Neural crest cell (in vitro differentiated cells): Measurements from ENCODE around the gene MAP4K4. TPM values are rescaled to one million over a fixed set of nuclear protein-coding genes. Genes with fewer than 3 reads are reported as not detected.
A peak's percentile ranks its signal among the peaks of the same experiment; 100 is the strongest.

Experiments used
- DNase-seq: peaks from one replicate; pipeline ENCODE4 v3.0.0; 2021; ENCODE audit warnings: low read depth, mixed read lengths, low spot score
- H3K27ac Mint-ChIP-seq: one replicate; pipeline ENCODE4 v1.8.0; 2021; ENCODE audit warnings: mild to moderate bottlenecking, mixed read lengths; ENCODE audit not compliant: unreplicated experiment
- H3K27me3 Mint-ChIP-seq: 2 replicates; pipeline ENCODE4 v1.8.0; 2021; ENCODE audit warnings: low read depth, mild to moderate bottlenecking, mixed read lengths
- H3K36me3 Mint-ChIP-seq: 2 replicates; pipeline ENCODE4 v1.8.0; 2021; ENCODE audit warnings: low read depth, mild to moderate bottlenecking, mixed read lengths
- H3K4me1 Mint-ChIP-seq: 2 replicates; pipeline ENCODE4 v1.8.0; 2021; ENCODE audit warnings: mixed read lengths
- H3K4me3 Mint-ChIP-seq: one replicate; pipeline ENCODE4 v1.8.0; 2021; ENCODE audit warnings: mild to moderate bottlenecking, mixed read lengths
- H3K9me3 Mint-ChIP-seq: 2 replicates; pipeline ENCODE4 v1.8.0; 2021; ENCODE audit warnings: mixed read lengths
- CTCF ChIP-seq: fragments of 200-600 bp; sonication (generic); conservative IDR thresholded peaks from 2 replicates; pipeline ENCODE4 v1.5.0; 2021; ENCODE audit warnings: antibody characterized with exemption, mild to moderate bottlenecking
- total RNA-seq: library from RNA; stranded (reverse); gene quantifications from 2 replicates; pipeline ENCODE4 v1.2.1, GENCODE V29; 2021

MAP4K4 gene
- total RNA-seq, 1 donor from 2014 or later: 209 TPM

- H3K4me3 Mint-ChIP-seq: no peak overlapping the region
- peaks cover 16% of the 10 kb centered on the region for H3K36me3 Mint-ChIP-seq
- H3K4me1 Mint-ChIP-seq: peaks cover 28% of the 10 kb centered on the region
- no peaks in the 10 kb centered on the region for H3K27me3 Mint-ChIP-seq
- DNase-seq: no peak
- no peak for TF ChIP-seq CTCF
- no peaks in the 10 kb centered on the region for H3K9me3 Mint-ChIP-seq
- no peak overlapping the region for H3K27ac Mint-ChIP-seq
Measured at GRCh38 chr2:101830146-101830545, 132.6 kb downstream of the MAP4K4 start.

- TF ChIP-seq CTCF: no peak
- no peak for DNase-seq
- Mint-ChIP-seq H3K27ac (peak overlapping the region; percentile 53), H3K4me3 (no peak overlapping the region), H3K27me3 (no peaks in the 10 kb centered on the region), H3K4me1 (peaks cover 28% of the 10 kb centered on the region), H3K9me3 (no peaks in the 10 kb centered on the region), H3K36me3 (peaks cover 16% of the 10 kb centered on the region)
Measured at GRCh38 chr2:101830555-101830954, 133.0 kb downstream of the MAP4K4 start.

DNA sequence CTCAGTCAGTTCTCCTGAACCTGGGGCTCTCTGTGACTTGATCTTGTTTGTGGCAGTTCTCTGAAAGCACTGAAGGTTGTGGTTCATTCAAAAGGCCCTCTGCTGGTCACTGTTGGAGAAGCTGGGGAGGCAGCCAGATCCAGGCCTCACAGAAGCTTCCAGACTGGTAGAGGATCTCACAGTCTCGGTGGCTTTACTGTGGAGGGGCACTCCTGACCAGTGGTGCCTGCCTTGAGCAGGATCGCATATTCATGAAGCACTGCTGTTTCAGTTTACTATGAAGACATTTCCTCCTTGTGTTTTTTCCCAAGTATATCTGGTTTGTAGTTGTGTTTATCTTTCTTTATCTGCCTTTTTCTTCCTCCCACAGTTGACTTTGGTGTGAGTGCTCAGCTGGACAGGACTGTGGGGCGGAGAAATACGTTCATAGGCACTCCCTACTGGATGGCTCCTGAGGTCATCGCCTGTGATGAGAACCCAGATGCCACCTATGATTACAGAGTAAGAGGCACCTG, 133.9 kb downstream of the MAP4K4 start:
- no peaks in the 10 kb centered on the region for H3K27me3 Mint-ChIP-seq
- no peak overlapping the region for H3K4me3 Mint-ChIP-seq
- peak; percentile 77 for TF ChIP-seq CTCF
- H3K27ac Mint-ChIP-seq: no peak overlapping the region
- H3K4me1 Mint-ChIP-seq: peaks cover 28% of the 10 kb centered on the region
- peak; percentile 60 for DNase-seq
- H3K36me3 Mint-ChIP-seq: peaks cover 21% of the 10 kb centered on the region
- H3K9me3 Mint-ChIP-seq: no peaks in the 10 kb centered on the region

DNA sequence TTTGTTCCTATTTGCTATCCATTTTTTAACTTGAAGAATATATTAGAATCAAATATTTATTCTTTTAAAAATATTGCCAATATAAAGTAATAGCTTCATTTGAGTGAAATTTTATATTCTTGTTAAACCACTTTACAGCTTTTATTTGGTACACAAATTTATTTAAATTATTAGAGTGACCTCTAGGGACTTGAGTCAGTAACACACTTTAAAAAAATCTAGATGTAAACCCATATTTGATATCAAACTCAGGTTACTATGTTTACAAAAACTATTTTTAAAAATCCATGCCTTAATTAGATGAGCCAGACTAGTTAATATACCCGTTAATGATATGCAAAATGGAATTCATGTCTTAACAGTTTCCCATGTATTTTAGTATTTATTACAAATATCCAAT, 134.6 kb downstream of the MAP4K4 start:
- Mint-ChIP-seq H3K27me3 (no peaks in the 10 kb centered on the region), H3K4me3 (no peak overlapping the region), H3K27ac (no peak overlapping the region), H3K4me1 (peaks cover 23% of the 10 kb centered on the region), H3K36me3 (peaks cover 25% of the 10 kb centered on the region), H3K9me3 (no peaks in the 10 kb centered on the region)
- DNase-seq: no peak
- TF ChIP-seq CTCF: peak; percentile 66

DNA sequence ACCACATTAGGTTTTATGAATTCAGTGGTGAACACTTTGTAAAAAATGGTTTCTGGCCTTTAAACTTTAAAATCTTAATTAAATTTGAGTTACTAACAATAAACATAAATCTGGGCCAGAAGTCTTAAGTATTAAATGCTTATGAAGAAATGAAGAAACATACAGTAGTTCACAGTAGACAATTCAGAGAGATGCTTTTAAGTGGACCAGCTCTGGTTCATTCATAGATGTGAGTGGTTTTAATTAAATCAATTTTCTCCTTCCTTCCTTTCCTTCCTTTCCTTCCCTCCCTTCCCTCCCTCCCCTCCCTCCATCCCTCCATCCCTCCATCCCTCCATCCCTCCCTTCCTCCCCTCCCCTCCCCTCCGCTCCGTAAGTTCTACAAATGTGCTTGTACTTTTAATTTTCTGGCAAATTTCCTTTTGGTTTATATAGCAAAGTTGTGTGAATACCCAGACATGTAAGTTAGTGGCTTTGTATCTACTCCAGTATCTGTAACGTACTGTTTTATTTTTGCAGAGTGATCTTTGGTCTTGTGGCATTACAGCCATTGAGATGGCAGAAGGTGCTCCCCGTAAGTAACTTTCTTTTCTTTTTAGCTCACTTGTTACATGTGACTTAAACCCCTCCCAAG, 136.5 kb downstream of the MAP4K4 start:
- no peaks in the 10 kb centered on the region for H3K27me3 Mint-ChIP-seq
- no peak for DNase-seq
- H3K4me3 Mint-ChIP-seq: no peak overlapping the region
- H3K36me3 Mint-ChIP-seq: peaks cover 33% of the 10 kb centered on the region
- no peak for TF ChIP-seq CTCF
- H3K4me1 Mint-ChIP-seq: peaks cover 5% of the 10 kb centered on the region
- H3K9me3 Mint-ChIP-seq: no peaks in the 10 kb centered on the region
- no peak overlapping the region for H3K27ac Mint-ChIP-seq
